HEK293 (cell line): Measurements from ENCODE around the gene NT5M.

Source experiments
- CTCF ChIA-PET: fragments of 350-600 bp; formaldehyde crosslinking; extraction: SDS; loops from one replicate; lab custom pipeline; 2021; ENCODE audit warnings: antibody characterized with exemption; lab: Yijun Ruan, JAX
- POLR2A ChIA-PET: fragments of 300-600 bp; formaldehyde crosslinking; extraction: SDS; loops from one replicate; lab custom pipeline; 2020; ENCODE audit warnings: antibody characterized with exemption, inconsistent platforms; lab: Yijun Ruan, JAX
- H3K27ac ChIP-seq: fragments of 200-500 bp; sonication (Bioruptor generic); 2 replicates; pipeline ENCODE4 v1.5.1; 2014; ENCODE audit warnings: low read depth, low read length, control low read depth, inconsistent platforms; ENCODE audit errors: extremely low read depth
- H3K36me3 ChIP-seq, 2 experiments: fragments of 200-500 bp in 1 of 2; sonication (Bioruptor generic) in 1 of 2; 1 replicate in 1 of 2; 2 replicates in 1 of 2; pipeline ENCODE4 v1.5.1; 2014 to 2017; ENCODE audit warnings: inconsistent platforms in 2 of 2, low read length in 2 of 2; ENCODE audit not compliant: control insufficient read depth in 2 of 2, insufficient read depth in 1 of 2
- H3K4me1 ChIP-seq: fragments of 200-500 bp; sonication (Bioruptor generic); 2 replicates; pipeline ENCODE4 v1.5.1; 2014; ENCODE audit warnings: mild to moderate bottlenecking, low read length, inconsistent platforms; ENCODE audit not compliant: control insufficient read depth, insufficient read depth
- H3K4me3 ChIP-seq: 2 replicates; pipeline ENCODE4 v1.5.1; 2011; ENCODE audit warnings: low read depth, mild to moderate bottlenecking, control low read depth, low read length, moderate library complexity
- H3K9me3 ChIP-seq: fragments of 200-500 bp; sonication (Bioruptor generic); 2 replicates; pipeline ENCODE4 v1.5.1; 2014; ENCODE audit warnings: low read depth, low read length, inconsistent platforms; ENCODE audit not compliant: control insufficient read depth, insufficient read depth
- KLF16 ChIP-seq: fragments of 450-650 bp; formaldehyde crosslinking; IDR thresholded peaks from 2 replicates; pipeline ENCODE4 v1.5.1; 2017; ENCODE audit warnings: missing biosample characterization, missing genetic modification characterization
- SETDB1 ChIP-seq: IDR thresholded peaks from one replicate; pipeline ENCODE4 v1.6.1; 2017; ENCODE audit warnings: mild to moderate bottlenecking, low read length, moderate library complexity, mixed read lengths; ENCODE audit not compliant: insufficient read length
- SP3 ChIP-seq: fragments of 450-650 bp; formaldehyde crosslinking; IDR thresholded peaks from 2 replicates; pipeline ENCODE4 v1.5.1; 2016; ENCODE audit warnings: missing biosample characterization, missing genetic modification characterization
- SP7 ChIP-seq: fragments of 450-650 bp; formaldehyde crosslinking; IDR thresholded peaks from 2 replicates; pipeline ENCODE4 v1.5.1; 2016; ENCODE audit warnings: missing biosample characterization, missing genetic modification characterization
- ZBTB1 ChIP-seq: fragments of 450-650 bp; formaldehyde crosslinking; IDR thresholded peaks from 2 replicates; pipeline ENCODE4 v1.5.1; 2016; ENCODE audit warnings: missing biosample characterization, missing genetic modification characterization
- ZFP3 ChIP-seq: fragments of 450-650 bp; formaldehyde crosslinking; IDR thresholded peaks from 2 replicates; pipeline ENCODE4 v1.5.1; 2016; ENCODE audit warnings: low read depth, missing biosample characterization, missing genetic modification characterization
- ZNF10 ChIP-seq: fragments of 450-650 bp; formaldehyde crosslinking; IDR thresholded peaks from 2 replicates; pipeline ENCODE4 v1.5.1; 2017; ENCODE audit warnings: missing biosample characterization, missing genetic modification characterization
- ZNF121 ChIP-seq: fragments of 450-650 bp; formaldehyde crosslinking; IDR thresholded peaks from 2 replicates; pipeline ENCODE4 v1.5.1; 2016; ENCODE audit warnings: missing biosample characterization, missing genetic modification characterization
- ZNF132 ChIP-seq: fragments of 450-650 bp; formaldehyde crosslinking; IDR thresholded peaks from 2 replicates; pipeline ENCODE4 v1.5.1; 2017; ENCODE audit warnings: missing biosample characterization, missing genetic modification characterization, borderline replicate concordance
- ZNF24 ChIP-seq: fragments of 450-650 bp; formaldehyde crosslinking; IDR thresholded peaks from 2 replicates; pipeline ENCODE4 v1.5.1; 2016; ENCODE audit warnings: missing biosample characterization, missing genetic modification characterization
- ZNF324 ChIP-seq: fragments of 450-650 bp; formaldehyde crosslinking; IDR thresholded peaks from 2 replicates; pipeline ENCODE4 v1.5.1; 2016; ENCODE audit warnings: missing biosample characterization, missing genetic modification characterization
- ZNF416 ChIP-seq: fragments of 450-650 bp; formaldehyde crosslinking; IDR thresholded peaks from 2 replicates; pipeline ENCODE4 v1.5.1; 2016; ENCODE audit warnings: missing biosample characterization, missing genetic modification characterization
- ZNF473 ChIP-seq: fragments of 450-650 bp; formaldehyde crosslinking; IDR thresholded peaks from 2 replicates; pipeline ENCODE4 v1.5.1; 2017; ENCODE audit warnings: missing biosample characterization, missing genetic modification characterization
- ZNF544 ChIP-seq: fragments of 450-650 bp; formaldehyde crosslinking; IDR thresholded peaks from 2 replicates; pipeline ENCODE4 v1.5.0; 2017; ENCODE audit warnings: missing biosample characterization, missing genetic modification characterization
- ZNF660 ChIP-seq: fragments of 450-650 bp; IDR thresholded peaks from 2 replicates; pipeline ENCODE4 v1.5.1; 2018; ENCODE audit warnings: missing biosample characterization, mild to moderate bottlenecking, missing genetic modification characterization
- ZSCAN30 ChIP-seq: fragments of 450-650 bp; IDR thresholded peaks from 2 replicates; pipeline ENCODE4 v1.5.1; 2018; ENCODE audit warnings: missing biosample characterization, mild to moderate bottlenecking, missing genetic modification characterization, moderate library complexity
- TF ChIP-seq, protein P1 (sequence below): fragments of 450-650 bp; formaldehyde crosslinking; IDR thresholded peaks from 2 replicates; pipeline ENCODE4 v1.5.1; 2016; ENCODE audit warnings: missing biosample characterization, missing genetic modification characterization
- TF ChIP-seq, protein P2 (sequence below): fragments of 450-650 bp; formaldehyde crosslinking; IDR thresholded peaks from 2 replicates; pipeline ENCODE4 v1.5.1; 2016; ENCODE audit warnings: missing biosample characterization, missing genetic modification characterization
- TF ChIP-seq, protein P3 (sequence below): fragments of 450-650 bp; formaldehyde crosslinking; IDR thresholded peaks from 2 replicates; pipeline ENCODE4 v1.5.0; 2017; ENCODE audit warnings: missing biosample characterization, missing genetic modification characterization, borderline replicate concordance
- TF ChIP-seq, protein P4 (sequence below): fragments of 450-650 bp; formaldehyde crosslinking; optimal IDR thresholded peaks from 2 replicates; pipeline ENCODE3; 2016; ENCODE audit warnings: missing biosample characterization, mild to moderate bottlenecking, missing genetic modification characterization
- TF ChIP-seq, protein P5 (sequence below): fragments of 450-650 bp; formaldehyde crosslinking; IDR thresholded peaks from 2 replicates; pipeline ENCODE4 v1.5.1; 2016; ENCODE audit warnings: missing biosample characterization, missing genetic modification characterization
- TF ChIP-seq, protein P6 (sequence below): fragments of 450-650 bp; formaldehyde crosslinking; IDR thresholded peaks from 2 replicates; pipeline ENCODE4 v1.5.1; 2016; ENCODE audit warnings: missing biosample characterization, missing genetic modification characterization, borderline replicate concordance
- TF ChIP-seq, protein P7 (sequence below): fragments of 450-650 bp; formaldehyde crosslinking; IDR thresholded peaks from 2 replicates; pipeline ENCODE4 v1.5.1; 2016; ENCODE audit warnings: missing biosample characterization, missing genetic modification characterization
- TF ChIP-seq, protein P8 (sequence below): fragments of 450-650 bp; formaldehyde crosslinking; IDR thresholded peaks from 2 replicates; pipeline ENCODE4 v1.5.1; 2016; ENCODE audit warnings: missing biosample characterization, missing genetic modification characterization

The NT5M gene

DNA sequence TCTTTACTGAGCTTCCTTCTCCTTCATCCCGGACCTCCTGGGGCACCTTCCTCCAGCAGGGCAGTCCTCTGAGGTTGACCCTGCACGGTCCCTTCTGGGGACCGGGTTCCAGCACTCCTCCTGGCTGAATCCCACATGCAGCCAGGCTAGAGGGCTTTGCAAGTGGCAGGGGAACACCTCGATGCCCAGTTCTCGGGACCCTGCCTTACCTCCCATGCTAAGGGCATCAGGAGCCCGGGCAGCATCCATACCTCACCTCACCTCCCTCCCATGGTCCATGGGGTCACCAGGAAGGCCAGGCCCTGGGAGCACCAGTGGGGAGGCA lies 81.1 kb downstream of the NT5M start (continued):
- TF ChIP-seq, protein P1, sequence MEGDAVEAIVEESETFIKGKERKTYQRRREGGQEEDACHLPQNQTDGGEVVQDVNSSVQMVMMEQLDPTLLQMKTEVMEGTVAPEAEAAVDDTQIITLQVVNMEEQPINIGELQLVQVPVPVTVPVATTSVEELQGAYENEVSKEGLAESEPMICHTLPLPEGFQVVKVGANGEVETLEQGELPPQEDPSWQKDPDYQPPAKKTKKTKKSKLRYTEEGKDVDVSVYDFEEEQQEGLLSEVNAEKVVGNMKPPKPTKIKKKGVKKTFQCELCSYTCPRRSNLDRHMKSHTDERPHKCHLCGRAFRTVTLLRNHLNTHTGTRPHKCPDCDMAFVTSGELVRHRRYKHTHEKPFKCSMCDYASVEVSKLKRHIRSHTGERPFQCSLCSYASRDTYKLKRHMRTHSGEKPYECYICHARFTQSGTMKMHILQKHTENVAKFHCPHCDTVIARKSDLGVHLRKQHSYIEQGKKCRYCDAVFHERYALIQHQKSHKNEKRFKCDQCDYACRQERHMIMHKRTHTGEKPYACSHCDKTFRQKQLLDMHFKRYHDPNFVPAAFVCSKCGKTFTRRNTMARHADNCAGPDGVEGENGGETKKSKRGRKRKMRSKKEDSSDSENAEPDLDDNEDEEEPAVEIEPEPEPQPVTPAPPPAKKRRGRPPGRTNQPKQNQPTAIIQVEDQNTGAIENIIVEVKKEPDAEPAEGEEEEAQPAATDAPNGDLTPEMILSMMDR (tag by site-specific recombination) = no peak
- no peak for TF ChIP-seq ZNF544 (tag by site-specific recombination)
- TF ChIP-seq, protein P2, sequence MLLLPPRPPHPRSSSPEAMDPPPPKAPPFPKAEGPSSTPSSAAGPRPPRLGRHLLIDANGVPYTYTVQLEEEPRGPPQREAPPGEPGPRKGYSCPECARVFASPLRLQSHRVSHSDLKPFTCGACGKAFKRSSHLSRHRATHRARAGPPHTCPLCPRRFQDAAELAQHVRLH = no peak

DNA sequence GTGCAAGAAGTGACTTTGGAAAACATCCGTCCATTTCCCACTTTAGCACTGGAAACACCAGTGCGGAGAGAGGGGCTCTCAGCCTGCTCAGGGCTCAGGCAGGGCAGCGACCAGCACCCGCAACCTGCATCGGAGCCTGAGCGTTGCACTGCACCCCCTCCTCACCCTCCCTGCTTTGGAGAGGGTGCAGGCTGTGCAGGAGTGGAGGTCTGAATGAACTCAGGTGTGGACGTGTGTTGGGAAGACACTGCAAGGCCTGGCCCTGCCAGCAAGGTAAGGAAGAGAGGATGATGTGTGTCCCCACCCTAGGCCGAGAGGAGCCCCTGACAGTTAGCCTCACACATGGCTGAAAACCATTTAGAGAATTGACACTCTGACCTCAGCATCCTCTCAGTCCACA lies 81.8 kb downstream of the NT5M start:
- POLR2A ChIA-PET = no interaction called here
- no peaks in the 10 kb centered on the region for H3K4me1 ChIP-seq
- no peak overlapping the region for H3K27ac ChIP-seq
- no peaks in the 10 kb centered on the region for H3K9me3 ChIP-seq
- TF ChIP-seq, protein P3, sequence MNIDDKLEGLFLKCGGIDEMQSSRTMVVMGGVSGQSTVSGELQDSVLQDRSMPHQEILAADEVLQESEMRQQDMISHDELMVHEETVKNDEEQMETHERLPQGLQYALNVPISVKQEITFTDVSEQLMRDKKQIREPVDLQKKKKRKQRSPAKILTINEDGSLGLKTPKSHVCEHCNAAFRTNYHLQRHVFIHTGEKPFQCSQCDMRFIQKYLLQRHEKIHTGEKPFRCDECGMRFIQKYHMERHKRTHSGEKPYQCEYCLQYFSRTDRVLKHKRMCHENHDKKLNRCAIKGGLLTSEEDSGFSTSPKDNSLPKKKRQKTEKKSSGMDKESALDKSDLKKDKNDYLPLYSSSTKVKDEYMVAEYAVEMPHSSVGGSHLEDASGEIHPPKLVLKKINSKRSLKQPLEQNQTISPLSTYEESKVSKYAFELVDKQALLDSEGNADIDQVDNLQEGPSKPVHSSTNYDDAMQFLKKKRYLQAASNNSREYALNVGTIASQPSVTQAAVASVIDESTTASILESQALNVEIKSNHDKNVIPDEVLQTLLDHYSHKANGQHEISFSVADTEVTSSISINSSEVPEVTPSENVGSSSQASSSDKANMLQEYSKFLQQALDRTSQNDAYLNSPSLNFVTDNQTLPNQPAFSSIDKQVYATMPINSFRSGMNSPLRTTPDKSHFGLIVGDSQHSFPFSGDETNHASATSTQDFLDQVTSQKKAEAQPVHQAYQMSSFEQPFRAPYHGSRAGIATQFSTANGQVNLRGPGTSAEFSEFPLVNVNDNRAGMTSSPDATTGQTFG (tag by site-specific recombination) = no peak
- TF ChIP-seq, protein P4, sequence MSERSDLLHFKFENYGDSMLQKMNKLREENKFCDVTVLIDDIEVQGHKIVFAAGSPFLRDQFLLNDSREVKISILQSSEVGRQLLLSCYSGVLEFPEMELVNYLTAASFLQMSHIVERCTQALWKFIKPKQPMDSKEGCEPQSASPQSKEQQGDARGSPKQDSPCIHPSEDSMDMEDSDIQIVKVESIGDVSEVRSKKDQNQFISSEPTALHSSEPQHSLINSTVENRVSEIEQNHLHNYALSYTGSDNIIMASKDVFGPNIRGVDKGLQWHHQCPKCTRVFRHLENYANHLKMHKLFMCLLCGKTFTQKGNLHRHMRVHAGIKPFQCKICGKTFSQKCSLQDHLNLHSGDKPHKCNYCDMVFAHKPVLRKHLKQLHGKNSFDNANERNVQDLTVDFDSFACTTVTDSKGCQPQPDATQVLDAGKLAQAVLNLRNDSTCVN (tag by site-specific recombination) = no peak
- TF ChIP-seq KLF16 (tag by site-specific recombination) = no peak
- no peak for TF ChIP-seq SETDB1
- no peak for TF ChIP-seq ZNF121 (tag by site-specific recombination)
- TF ChIP-seq ZNF132 (tag by site-specific recombination) = no peak
- no peak for TF ChIP-seq ZNF24
- TF ChIP-seq, protein P5, sequence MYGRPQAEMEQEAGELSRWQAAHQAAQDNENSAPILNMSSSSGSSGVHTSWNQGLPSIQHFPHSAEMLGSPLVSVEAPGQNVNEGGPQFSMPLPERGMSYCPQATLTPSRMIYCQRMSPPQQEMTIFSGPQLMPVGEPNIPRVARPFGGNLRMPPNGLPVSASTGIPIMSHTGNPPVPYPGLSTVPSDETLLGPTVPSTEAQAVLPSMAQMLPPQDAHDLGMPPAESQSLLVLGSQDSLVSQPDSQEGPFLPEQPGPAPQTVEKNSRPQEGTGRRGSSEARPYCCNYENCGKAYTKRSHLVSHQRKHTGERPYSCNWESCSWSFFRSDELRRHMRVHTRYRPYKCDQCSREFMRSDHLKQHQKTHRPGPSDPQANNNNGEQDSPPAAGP = no peak
- TF ChIP-seq ZBTB1 = no peak
- TF ChIP-seq, all 188 proteins: peak for 0
- CTCF ChIA-PET = interaction anchor here (0.6 kb wide), 1 partner anchor 262 kb away, joined by 4 read pairs; no protein-coding TSS in a partner anchor
- no peak overlapping the region for H3K4me3 ChIP-seq
- H3K36me3 ChIP-seq = no peaks in the 10 kb centered on the region

DNA sequence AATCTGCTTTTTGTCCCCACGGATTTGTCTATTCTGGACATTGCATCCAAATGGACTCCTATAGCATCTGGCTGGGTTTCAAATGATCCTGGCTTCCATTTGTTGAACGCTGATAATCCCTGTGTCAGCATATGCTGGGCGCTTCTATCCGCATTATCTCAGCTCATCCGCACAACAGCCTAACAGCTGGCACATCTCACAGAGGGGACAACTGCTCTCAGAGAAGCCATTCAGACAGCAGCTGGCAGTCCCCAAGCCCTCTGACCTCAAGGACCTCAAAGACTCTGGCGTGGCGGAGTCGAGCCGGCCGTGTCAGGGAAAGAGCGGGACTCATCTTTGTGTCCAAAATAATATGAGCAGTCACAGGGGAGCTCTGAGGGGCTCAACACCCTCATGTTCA lies 82.3 kb downstream of the NT5M start:
- Histone ChIP-seq H3K27ac (no peak overlapping the region), H3K4me3 (no peak overlapping the region), H3K36me3 (no peaks in the 10 kb centered on the region), H3K4me1 (no peaks in the 10 kb centered on the region), H3K9me3 (no peaks in the 10 kb centered on the region)
- POLR2A ChIA-PET = no interaction called here
- CTCF ChIA-PET = interaction anchor here (0.6 kb wide), 1 partner anchor 261 kb away, joined by 4 read pairs; no protein-coding TSS in a partner anchor
- no peak for TF ChIP-seq SP3 (tag by site-specific recombination)
- TF ChIP-seq, protein P6, sequence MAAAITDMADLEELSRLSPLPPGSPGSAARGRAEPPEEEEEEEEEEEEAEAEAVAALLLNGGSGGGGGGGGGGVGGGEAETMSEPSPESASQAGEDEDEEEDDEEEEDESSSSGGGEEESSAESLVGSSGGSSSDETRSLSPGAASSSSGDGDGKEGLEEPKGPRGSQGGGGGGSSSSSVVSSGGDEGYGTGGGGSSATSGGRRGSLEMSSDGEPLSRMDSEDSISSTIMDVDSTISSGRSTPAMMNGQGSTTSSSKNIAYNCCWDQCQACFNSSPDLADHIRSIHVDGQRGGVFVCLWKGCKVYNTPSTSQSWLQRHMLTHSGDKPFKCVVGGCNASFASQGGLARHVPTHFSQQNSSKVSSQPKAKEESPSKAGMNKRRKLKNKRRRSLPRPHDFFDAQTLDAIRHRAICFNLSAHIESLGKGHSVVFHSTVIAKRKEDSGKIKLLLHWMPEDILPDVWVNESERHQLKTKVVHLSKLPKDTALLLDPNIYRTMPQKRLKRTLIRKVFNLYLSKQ (tag by site-specific recombination) = no peak
- no peak for TF ChIP-seq ZSCAN30 (tag by site-specific recombination)
- no peak for TF ChIP-seq ZNF416
- TF ChIP-seq ZNF10 = no peak
- TF ChIP-seq, protein P7, sequence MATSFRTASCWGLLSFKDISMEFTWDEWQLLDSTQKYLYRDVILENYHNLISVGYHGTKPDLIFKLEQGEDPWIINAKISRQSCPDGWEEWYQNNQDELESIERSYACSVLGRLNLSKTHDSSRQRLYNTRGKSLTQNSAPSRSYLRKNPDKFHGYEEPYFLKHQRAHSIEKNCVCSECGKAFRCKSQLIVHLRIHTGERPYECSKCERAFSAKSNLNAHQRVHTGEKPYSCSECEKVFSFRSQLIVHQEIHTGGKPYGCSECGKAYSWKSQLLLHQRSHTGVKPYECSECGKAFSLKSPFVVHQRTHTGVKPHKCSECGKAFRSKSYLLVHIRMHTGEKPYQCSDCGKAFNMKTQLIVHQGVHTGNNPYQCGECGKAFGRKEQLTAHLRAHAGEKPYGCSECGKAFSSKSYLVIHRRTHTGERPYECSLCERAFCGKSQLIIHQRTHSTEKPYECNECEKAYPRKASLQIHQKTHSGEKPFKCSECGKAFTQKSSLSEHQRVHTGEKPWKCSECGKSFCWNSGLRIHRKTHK (tag by site-specific recombination) = no peak
- TF ChIP-seq SP7 (tag by site-specific recombination) = no peak
- TF ChIP-seq ZNF473 (tag by site-specific recombination) = no peak
- TF ChIP-seq ZFP3 (tag by site-specific recombination) = no peak
- TF ChIP-seq ZNF660 (tag by site-specific recombination) = no peak
- TF ChIP-seq, protein P8, sequence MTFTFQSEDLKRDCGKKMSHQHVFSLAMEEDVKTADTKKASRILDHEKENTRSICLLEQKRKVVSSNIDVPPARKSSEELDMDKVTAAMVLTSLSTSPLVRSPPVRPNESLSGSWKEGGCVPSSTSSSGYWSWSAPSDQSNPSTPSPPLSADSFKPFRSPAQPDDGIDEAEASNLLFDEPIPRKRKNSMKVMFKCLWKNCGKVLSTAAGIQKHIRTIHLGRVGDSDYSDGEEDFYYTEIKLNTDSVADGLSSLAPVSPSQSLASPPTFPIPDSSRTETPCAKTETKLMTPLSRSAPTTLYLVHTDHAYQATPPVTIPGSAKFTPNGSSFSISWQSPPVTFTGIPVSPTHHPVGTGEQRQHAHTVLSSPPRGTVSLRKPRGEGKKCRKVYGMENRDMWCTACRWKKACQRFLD (tag by site-specific recombination) = no peak
- no peak for TF ChIP-seq ZNF324 (tag by site-specific recombination)
